WERI-Rb-1 (cell line): Measurements from ENCODE around the gene RPGRIP1L.

Source experiments
- DNase-seq: peaks from one replicate; pipeline ENCODE4 v3.0.0-alpha.2; 2020
- H3K27ac ChIP-seq: fragments of 250-450 bp; sonication (Bioruptor Pico); 2 replicates; pipeline ENCODE4 v1.5.1; 2020; ENCODE audit warnings: mild to moderate bottlenecking, moderate library complexity
- H3K27me3 ChIP-seq: fragments of 250-450 bp; sonication (Bioruptor Pico); 2 replicates; pipeline ENCODE4 v1.5.1; 2021; ENCODE audit warnings: mild to moderate bottlenecking, low read depth, moderate library complexity; ENCODE audit not compliant: insufficient read depth, severe bottlenecking
- H3K36me3 ChIP-seq: fragments of 250-450 bp; sonication (Bioruptor Pico); 2 replicates; pipeline ENCODE4 v1.5.1; 2020; ENCODE audit warnings: mild to moderate bottlenecking, moderate library complexity
- H3K4me3 ChIP-seq: 2 replicates; pipeline ENCODE4 v1.5.1; 2011; ENCODE audit warnings: low read depth, mild to moderate bottlenecking, control low read depth, low read length
- H3K9me3 ChIP-seq: fragments of 250-450 bp; sonication (Bioruptor Pico); 2 replicates; pipeline ENCODE4 v1.5.1; 2021; ENCODE audit warnings: mild to moderate bottlenecking, moderate library complexity; ENCODE audit not compliant: severe bottlenecking
- CTCF ChIP-seq: IDR thresholded peaks from 2 replicates; pipeline ENCODE4 v1.5.1; 2011; ENCODE audit warnings: low read depth, mild to moderate bottlenecking, control low read depth, inconsistent platforms, low read length

Gene RPGRIP1L

GRCh38 chr16:53666786-53667415 lies 36.8 kb downstream of the RPGRIP1L start:
- no peak overlapping the region for H3K4me3 ChIP-seq
- H3K9me3 ChIP-seq: no peaks in the 10 kb centered on the region
- H3K27me3 ChIP-seq: no peaks in the 10 kb centered on the region
- no peak for TF ChIP-seq CTCF
- no peak overlapping the region for H3K27ac ChIP-seq
- no peak for DNase-seq
- H3K36me3 ChIP-seq: no peaks in the 10 kb centered on the region

- Histone ChIP-seq H3K36me3 (no peaks in the 10 kb centered on the region), H3K9me3 (no peaks in the 10 kb centered on the region), H3K27ac (no peak overlapping the region), H3K4me3 (no peak overlapping the region), H3K27me3 (no peaks in the 10 kb centered on the region)
- no peak for TF ChIP-seq CTCF
- no peak for DNase-seq
Observed at GRCh38 chr16:53664724-53665345, 38.8 kb downstream of the RPGRIP1L start.

- no peaks in the 10 kb centered on the region for H3K36me3 ChIP-seq
- no peaks in the 10 kb centered on the region for H3K9me3 ChIP-seq
Observed at GRCh38 chr16:53662072-53662471, 41.6 kb downstream of the RPGRIP1L start.

GRCh38 chr16:53654946-53655345 lies 48.7 kb downstream of the RPGRIP1L start:
- no peaks in the 10 kb centered on the region for H3K27me3 ChIP-seq
- no peak overlapping the region for H3K27ac ChIP-seq
- DNase-seq: no peak
- H3K4me3 ChIP-seq: no peak overlapping the region
- H3K36me3 ChIP-seq: peaks cover 4% of the 10 kb centered on the region
- TF ChIP-seq CTCF: no peak
- no peaks in the 10 kb centered on the region for H3K9me3 ChIP-seq

More at GRCh38 chr16:53662072-53662471, 41.6 kb downstream of the RPGRIP1L start:
- Histone ChIP-seq H3K27ac (no peak overlapping the region), H3K4me3 (no peak overlapping the region), H3K27me3 (no peaks in the 10 kb centered on the region)
- no peak for DNase-seq
- no peak for TF ChIP-seq CTCF

GRCh38 chr16:53651357-53651756 lies 52.3 kb downstream of the RPGRIP1L start:
- Histone ChIP-seq H3K9me3 (no peaks in the 10 kb centered on the region), H3K27me3 (no peaks in the 10 kb centered on the region), H3K27ac (no peak overlapping the region), H3K36me3 (peaks cover 4% of the 10 kb centered on the region), H3K4me3 (no peak overlapping the region)
- TF ChIP-seq CTCF: no peak
- DNase-seq: no peak
